DMS 273 (cell line): Measurements from ENCODE around the gene ARHGAP22.

Experiments
- DNase-seq: peaks from one replicate; lab custom pipeline; 2025; ENCODE audit not compliant: unreplicated experiment; lab: John Stamatoyannopoulos, UW

The ARHGAP22 gene

DNA sequence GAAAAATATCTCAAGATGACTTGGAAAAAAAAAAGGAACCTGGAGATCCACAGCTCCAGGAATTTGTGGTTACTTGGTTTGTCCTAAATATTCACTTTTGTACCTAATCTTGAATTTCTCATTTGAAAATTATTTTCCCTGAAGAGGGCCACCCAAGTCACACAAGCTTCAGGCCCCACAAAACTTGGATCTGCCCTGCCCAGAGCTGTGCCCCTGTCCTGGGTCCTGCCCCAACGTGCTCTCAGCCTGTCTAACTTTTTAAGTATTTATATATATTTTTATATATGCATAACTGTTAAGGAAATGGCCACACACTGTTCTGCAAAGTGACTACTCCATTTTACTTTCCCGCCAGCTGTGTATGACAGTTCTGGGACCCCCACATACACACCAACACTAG is 123.5 kb downstream of the ARHGAP22 start:
- DNase-seq, result no peak

DNA sequence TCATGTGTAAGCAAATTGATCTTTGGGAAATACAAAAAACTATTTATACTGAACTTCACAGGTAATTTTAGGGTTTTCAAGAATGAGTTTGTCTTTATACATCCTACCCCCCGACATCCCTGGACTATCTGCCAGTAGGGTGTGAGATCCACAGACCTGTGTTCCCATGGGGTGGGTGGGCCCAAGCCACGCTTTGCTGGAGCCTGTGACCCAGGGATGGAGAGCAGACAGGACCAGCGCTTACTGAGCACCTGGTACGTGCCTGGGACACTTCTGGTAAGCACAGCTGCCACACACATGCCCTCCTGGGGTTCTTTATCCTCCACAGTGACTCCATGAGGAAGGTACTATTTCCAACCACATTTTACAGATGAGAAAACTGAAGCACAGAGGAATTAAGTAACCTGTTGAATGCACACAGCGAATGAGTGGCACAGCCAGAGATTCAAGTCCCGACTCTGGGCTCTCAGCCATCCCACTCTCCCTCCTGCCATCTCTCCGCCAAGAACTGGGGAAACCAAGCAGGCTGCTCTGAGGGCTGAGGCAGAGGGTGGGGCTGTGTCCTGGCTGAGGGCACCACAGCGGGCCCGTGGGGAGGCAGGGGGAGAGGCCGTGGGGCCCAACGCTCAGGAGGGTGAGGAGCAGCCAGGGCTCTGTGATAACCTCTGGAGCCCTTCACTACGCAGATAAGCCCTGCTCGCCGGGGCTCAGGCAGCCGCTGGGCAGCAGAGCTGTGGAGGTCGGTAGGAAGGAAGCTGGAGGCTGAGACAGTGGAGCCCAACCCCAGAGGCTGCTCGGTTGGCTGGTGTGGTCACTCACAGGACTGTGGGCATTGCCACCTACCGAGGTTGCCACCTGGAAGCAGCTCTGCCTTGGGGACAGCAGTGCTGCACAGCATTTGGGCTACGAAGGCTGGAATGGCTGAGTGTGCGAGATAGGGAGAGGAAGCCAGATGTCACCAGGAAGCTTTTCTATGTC is 124.2 kb downstream of the ARHGAP22 start:
- no peak for DNase-seq

DNA sequence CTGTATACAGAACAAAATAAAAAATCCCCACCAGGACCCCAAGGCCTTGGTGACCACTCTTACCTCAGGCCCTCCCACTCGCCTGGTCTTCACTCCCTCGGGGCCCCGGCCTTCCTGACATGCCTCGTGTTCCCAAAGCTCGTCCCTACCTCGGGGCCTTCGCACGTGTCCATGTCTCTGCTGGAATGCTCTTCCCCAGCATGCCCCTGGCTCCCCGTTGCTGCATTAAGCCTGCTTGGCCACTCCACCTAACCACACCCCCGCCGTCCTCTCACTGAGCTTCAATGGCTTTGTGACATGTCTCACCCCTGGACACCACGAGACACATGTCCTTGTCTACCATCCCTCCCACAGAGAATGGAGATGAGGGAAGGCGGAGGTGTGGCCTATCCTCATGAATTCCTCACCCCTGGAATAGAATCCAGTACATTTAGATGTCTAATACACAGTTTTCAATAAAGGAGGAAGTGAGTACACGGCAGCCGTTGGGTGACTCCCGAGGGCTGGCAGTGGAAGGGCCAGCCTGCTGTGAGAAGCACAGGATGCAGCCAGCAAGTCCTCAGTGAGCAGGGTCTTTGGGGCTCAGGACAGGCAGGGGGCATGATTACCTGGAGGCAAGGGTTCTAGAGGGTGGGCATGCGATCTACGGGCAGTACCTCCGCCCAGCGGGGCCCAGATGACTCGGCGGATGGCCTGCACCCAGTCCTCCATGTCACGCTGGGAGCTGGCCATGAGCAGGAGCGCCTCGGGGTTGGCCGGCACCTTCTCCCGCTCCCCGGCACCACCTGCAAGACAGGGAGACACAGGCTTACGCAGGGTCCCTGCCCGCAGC is 125.7 kb downstream of the ARHGAP22 start:
- DNase-seq, result no peak

DNA sequence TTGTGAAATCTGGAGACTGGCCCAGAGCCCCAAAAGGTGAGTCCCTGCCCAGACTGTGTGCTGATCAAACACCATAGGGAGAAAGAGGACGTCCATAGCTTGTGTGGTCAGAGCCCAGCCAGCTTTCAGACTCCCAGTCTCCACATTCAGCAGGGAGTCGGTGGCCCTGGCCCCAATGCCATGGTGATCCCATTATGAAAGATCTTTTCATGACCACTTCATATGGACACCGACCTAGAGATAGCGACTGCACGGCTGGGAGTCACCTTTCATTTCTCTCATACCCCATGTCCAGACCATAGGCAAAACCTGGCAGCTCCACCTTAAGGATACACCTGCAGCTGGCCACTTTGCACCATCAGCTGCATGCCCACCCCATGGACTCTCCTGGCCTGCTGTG is 126.4 kb downstream of the ARHGAP22 start:
- no peak for DNase-seq

DNA sequence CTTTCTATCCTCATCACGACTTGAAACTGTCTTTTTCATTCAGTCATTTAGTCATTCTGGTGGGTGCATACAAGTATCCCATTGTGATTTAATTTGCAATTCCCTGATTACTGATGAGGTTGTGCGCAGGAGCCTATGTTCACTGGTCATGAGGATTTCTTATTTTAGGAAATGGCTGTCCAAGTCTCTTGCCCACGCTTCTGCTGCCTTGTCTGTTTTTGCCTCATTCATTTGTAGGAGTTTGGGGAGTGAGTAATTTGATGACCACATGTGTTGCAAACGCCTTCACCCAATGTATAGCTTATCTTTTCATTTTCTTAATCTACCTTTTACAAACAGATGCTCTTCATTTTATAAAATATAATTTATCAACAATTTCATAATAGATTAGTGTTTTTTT is 127.3 kb downstream of the ARHGAP22 start:
- no peak for DNase-seq

DNA sequence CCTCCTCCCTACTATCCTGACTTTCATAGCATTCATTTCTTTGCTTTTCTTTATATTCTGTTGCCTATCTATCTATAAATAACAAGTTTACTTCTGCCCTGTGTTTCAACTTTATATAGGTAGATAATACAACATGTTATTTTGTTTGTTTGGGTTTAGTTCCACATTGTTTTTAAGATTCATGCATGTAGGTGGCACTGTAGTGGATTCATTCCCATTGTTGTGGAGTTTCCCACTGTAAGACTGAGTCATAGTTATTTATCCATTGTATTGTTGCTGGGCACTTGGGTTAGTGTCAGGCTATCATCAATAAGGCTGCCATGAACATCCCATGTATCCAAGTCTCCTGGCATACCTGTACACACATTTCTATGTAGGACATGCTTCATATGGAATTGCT is 127.7 kb downstream of the ARHGAP22 start:
- DNase-seq, result no peak

DNA sequence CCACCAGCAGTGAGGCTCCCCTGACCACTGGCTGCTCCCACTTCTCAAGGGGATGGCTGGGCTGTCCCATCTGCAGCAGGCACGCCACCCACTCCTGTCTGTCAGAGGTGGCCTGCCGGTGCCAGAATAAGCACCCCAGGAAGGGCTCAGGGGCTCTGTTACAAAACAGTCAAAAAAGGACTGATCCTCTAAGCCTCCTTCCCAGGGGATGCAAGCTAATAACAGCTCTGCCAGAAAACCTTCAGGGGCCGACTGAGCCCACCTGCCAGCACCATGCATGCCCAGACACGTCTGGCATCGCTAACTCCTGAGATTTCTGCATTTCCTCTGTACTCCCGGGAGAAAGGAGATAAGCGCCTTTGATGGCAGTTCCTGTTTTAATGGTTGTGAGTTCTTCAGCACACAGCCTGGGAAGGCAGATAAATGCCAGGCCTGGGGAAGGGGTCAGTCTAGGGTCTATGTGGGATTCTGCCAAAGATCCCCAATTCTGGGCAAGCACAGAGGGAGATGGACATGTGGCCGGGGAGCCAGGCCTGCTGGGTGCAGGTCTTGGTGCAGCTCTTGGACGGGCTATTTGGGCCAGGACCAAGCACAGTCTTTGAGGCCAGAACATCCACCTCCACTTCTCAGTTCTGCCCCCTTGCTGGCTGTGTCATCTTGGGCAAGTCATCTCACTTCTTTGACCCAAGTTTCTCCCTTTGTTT is 128.4 kb downstream of the ARHGAP22 start:
- peak; percentile 61 for DNase-seq

DNA sequence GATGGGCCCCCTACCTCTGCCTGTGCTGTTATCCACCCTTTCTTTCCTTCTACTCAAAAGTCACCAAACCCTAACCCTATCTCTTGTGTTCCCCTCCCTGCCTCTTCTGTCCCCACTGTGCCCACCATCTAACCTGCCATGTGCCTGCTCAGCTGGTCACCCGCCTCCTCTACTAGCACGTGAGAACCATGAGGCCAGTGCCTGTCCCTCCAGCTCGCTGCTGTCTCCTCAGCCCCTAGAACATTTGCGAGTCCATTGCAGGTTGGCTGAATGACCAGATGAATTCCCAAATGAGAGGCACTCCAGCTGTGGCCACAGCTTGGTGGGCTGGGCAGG is 129.0 kb downstream of the ARHGAP22 start:
- no peak for DNase-seq

GRCh38 chr10:48474765-48475365 is 130.0 kb downstream of the ARHGAP22 start:
- DNase-seq, result no peak

- DNase-seq, result no peak
Observed at GRCh38 chr10:48473704-48474103, 131.2 kb downstream of the ARHGAP22 start.

- DNase-seq, result peak; percentile 4
Observed at GRCh38 chr10:48472501-48473069, 132.3 kb downstream of the ARHGAP22 start.

DNA sequence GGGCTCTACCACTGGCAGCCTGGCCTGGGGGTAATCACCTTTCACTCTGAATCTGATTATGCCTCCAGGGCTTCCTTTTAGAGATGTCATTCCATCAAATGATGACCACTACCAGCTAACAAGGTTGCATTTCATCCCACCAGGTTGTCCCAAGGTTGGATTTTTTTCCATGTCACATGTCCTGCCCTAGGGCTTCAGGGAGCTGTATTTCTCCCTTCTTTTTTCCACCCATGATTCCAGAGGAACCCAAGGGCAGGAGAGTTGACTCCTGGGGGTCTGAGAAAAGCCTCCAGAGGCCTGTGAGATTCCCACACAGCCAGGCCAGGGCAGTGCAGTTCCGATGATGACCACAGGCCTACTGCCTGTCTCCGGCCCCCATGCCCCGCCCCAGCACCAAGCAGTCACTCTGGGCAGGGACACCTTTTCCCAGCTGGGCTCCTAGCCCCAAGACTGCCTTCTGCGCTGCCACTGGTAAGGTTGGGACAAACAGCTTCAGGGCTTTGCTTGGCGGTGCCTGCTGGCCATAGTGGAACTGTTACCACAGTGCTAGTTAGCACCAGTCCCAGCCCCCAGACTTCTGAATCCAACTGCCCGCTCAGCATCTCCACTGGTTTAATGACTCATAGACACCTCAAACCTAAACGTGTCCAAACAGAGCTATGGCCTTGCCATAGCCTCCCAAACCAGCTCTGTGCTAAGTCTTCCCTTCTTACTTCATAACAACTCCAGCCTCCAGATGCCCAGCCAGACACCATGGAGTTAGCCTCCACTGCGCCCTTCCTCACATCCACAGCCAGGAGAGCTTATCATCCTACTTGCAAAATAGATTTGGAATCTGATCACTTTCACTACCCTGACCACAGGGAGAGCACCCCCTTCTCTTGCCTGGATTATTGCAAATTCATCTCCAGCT is 133.7 kb downstream of the ARHGAP22 start:
- no peak for DNase-seq

- DNase-seq, result no peak
Observed at GRCh38 chr10:48470115-48470892, 134.6 kb downstream of the ARHGAP22 start.

- no peak for DNase-seq
Observed at GRCh38 chr10:48469516-48470020, 135.3 kb downstream of the ARHGAP22 start.

DNA sequence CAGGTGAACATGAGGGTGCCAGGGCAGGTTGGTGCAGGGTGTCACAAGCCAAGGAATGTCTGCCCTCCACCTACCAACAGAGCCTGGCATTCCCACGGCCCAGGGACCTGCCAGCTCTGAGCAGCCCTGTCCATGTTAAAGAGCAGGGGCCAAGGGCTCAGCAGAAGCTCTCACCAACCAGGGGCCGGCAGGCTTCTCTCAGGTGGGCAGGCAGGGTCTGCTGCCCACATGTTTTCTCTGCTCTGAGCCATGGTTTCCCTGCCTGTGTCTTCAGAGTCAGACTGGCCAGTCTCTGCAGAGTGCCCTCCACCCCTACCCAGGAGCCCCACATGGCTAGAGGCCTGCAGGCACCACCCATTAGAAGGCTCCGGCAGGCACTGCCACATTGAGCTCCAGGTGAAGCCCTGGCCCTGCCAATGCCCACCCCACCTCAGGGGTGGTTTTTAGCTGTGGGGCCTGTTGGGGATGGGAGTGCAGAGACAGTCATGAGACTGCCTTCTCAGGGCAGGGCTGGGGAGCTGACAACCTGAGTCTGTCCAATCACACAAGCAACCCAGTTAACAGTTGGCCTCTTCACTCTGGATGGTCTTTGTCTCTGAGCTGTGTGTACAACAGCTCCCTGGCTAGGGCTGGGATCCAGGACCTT is 135.9 kb downstream of the ARHGAP22 start:
- DNase-seq, result peak; percentile 3

DNA sequence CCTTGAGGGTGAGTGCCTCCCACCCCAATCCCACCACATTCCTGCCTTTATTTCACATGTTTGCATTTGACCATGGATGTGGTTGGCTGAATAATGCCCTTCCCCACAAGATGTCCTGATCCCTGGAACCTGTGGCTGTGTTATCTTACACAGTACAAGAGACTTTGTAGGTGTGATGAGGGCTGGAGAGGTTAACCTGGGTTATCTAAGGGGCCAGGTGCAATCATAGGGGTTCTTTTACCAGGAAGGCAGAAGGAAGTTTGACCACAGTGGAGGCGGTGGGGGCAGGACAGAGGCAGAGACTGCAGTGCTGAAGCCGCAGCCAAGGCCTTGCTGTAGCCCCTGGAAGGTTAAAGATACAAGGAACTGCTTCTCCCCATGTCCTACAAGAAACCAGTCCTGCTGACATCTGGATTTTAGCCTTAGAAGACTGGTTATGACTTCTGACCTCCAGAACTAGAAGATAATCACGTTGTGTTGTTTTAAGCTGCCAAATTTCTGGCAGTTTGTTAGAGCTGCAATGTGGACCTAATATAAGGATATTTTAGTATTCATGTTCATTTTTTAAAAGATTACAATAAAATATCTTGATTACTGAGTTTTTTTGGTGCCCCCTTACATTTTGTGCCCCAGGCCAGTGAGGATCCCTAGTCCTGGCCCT is 136.6 kb downstream of the ARHGAP22 start:
- DNase-seq, result no peak

DNA sequence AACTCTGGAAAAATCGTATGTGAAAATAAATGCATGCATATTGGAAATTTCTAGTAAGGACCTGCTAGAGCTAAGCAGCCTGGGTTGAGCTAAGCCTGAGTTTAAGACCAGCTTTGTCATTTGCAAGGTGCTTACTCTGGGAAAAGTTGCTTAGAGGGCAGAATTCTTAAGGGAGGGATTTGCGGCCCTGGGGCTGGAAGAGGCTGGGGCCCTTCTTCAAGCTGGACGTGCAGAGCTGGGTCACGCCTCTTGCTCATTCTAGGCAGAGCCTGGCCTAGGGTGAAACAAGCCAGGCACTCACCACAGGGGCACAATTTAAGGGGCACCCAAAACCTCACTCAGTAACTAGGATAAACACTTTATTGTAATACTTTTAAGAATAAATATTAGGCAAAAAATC is 137.2 kb downstream of the ARHGAP22 start:
- DNase-seq, result no peak
